GM21737 (cell line): Measurements from ENCODE around the gene HS6ST3.
"Not testable (repeated sequence)": the region's sequence is repeated elsewhere in the genome, so short reads cannot be mapped to it uniquely, and the experiment has no call there.

Experiments used
- ATAC-seq: cut with Tn5 transposase; IDR thresholded peaks from one replicate; pipeline ENCODE4 v1.9.1; 2021; ENCODE audit warnings: mild to moderate bottlenecking, moderate library complexity; ENCODE audit not compliant: unreplicated experiment

The HS6ST3 gene

GRCh38 chr13:96772426-96772825 lies 682.5 kb downstream of the HS6ST3 start:
- ATAC-seq: no peak

DNA sequence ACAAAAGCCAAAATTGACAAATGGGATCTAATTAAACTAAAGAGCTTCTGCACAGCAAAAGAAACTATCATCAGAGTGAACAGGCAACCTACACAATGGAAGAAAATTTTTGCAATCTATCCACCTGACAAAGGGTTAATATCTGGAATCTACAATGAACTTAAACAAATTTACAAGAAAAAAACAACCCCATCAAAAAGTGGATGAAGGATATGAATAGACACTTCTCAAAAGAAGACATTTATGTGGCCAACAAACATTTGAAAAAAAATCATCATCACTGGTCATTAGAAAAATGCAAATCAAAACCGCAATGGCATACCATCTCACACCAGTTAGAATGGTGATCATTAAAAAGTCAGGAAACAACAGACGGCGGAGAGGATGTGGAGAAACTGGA lies 688.4 kb downstream of the HS6ST3 start:
- not testable (repeated sequence) for ATAC-seq

- no peak for ATAC-seq
Measured at GRCh38 chr13:96779691-96780090, 689.8 kb downstream of the HS6ST3 start.

DNA sequence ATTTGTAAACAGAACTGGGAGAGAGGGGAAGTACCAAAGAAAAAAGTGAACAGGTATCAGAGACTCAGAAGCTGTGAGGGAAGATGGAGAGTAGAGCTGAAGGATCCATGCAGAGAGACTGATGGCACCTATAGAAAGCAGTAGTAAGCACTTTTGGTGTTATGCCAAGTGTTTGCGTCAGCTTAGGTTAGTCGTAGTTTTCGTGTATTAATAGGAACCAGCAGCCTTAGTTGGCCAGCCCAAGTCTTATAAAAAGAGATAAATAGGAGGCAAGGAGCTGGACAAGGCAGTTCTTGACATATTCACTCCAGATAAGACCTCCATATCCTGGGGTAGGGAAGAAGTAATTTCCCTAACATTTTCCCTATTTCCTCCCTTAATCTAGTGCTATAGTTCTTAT lies 690.2 kb downstream of the HS6ST3 start:
- ATAC-seq: no peak

DNA sequence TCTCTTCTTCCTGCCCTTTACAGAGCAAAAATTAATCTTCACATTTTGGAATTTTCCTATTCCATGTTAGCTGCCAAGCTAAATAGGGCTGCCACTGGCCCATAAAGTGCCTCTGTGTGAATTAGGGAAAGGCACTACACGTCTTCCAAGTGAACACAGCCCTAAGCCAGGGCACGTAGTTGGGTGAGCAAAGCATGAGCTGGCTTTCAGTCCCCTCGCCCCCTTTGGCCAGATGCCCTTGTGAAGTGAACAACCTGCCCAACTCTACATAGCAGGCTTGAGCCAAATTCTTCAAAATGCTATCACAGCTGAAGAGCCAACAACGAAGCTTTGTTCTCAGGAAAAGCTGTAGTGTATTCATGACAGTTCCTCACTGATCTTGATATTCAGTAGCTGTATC lies 691.2 kb downstream of the HS6ST3 start:
- no peak for ATAC-seq

DNA sequence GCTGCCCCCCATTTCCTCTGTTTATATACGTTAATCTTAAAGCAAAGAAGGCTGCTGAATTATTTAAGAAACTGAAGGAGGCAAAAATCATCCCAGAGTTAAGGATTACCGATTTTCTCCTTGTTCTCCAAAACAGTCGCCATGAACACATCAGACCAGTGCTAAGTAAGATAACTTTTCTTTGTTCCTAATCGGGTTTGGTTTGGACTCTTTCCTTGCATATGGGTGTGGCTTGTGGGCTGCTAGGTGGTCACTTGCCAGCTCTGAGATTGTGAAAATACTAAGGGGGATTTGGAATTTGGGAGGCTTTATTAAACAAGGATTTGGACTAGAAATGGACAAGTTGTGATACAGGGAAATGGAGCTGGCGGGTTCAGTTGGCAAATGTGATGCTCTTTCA lies 692.3 kb downstream of the HS6ST3 start:
- no peak for ATAC-seq

- ATAC-seq: no peak
Measured at GRCh38 chr13:96783057-96783456, 693.1 kb downstream of the HS6ST3 start.

DNA sequence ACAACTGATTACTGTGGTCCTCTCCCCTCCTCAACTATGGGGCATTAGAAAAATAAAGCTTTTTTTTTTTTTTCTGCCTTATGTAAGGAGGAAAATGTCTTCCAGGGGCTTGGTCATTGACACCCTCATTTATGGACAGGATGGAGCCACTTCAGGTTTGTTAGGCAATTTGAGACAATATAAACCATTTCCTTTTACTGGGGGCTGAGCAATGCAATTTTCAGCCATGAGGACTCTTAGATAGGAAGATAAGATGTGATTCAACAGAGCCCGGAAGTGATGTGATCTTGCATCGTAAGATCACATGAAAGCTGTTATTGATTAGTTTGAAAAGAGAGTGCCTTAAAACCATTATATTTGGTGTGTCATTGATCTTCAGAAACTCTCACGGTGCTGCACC lies 693.6 kb downstream of the HS6ST3 start:
- no peak for ATAC-seq

- ATAC-seq: no peak
Measured at GRCh38 chr13:96785986-96786385, 696.1 kb downstream of the HS6ST3 start.

GRCh38 chr13:96792188-96792587 lies 702.3 kb downstream of the HS6ST3 start:
- no peak for ATAC-seq

GRCh38 chr13:96792736-96793403 lies 703.0 kb downstream of the HS6ST3 start:
- ATAC-seq: no peak

DNA sequence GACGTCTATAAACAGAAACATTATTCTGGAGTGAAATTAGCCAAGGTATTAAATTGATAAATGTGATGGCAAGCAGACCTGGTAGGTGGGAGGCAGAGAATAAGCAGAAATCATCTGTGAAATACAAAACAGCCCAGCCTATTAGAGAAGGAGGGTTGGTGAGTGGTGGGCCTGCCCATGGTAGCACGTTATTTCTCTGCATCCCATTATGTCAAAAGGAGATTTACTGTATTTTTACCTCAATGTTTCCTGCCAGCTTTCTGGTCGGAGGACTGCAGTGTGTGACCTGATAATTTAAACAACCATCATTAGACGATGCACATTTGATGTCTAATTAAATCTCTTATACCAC lies 703.5 kb downstream of the HS6ST3 start:
- no peak for ATAC-seq

DNA sequence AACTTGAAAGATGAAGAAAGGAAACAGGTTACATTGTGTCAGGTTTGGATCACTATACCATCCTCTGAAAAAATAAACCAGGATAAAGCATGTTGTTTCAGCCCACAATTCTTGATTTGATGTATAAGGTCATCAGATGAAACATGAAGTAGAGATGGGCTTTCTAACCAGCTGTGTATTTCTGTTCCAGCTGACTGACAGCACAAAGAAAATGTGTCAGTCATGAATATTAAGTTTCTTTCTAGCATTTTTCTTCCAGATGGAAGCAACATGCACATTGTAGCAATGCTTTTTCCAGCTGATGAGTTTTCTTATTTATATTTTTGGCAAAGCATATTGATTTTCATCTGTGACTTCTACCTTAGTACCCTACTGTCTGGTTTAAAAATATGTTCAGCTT lies 704.8 kb downstream of the HS6ST3 start:
- ATAC-seq: no peak

- ATAC-seq: no peak
Measured at GRCh38 chr13:96795670-96796069, 705.8 kb downstream of the HS6ST3 start.

DNA sequence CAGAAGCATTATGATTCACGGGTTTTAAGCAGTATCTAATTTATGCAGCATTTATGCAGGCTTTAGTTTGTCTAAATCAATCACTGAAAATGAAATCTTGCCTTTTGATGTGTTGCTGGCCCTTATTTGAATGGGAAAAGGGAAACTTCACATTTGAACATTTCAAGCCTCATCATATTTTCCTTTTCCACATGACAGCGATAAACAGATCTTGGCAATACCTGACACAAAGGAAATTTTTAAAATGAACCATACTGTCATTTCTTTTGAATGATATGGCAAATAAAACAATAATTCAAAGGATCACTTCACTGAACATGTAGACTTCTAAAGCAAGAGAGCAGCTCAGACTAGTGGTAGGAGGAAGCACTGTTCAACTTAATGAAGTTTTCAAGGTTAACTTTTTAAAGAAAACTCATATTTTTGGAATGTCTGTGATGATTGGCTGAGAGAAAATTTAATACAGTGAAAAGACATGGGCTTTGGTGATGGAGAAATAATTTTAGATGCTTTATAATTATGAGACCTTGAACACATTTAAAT lies 706.3 kb downstream of the HS6ST3 start:
- no peak for ATAC-seq

- ATAC-seq: no peak
Measured at GRCh38 chr13:96797136-96797535, 707.2 kb downstream of the HS6ST3 start.

- ATAC-seq: no peak
Measured at GRCh38 chr13:96803456-96804100, 713.7 kb downstream of the HS6ST3 start.

GRCh38 chr13:96804174-96804573 lies 714.3 kb downstream of the HS6ST3 start:
- ATAC-seq: no peak

DNA sequence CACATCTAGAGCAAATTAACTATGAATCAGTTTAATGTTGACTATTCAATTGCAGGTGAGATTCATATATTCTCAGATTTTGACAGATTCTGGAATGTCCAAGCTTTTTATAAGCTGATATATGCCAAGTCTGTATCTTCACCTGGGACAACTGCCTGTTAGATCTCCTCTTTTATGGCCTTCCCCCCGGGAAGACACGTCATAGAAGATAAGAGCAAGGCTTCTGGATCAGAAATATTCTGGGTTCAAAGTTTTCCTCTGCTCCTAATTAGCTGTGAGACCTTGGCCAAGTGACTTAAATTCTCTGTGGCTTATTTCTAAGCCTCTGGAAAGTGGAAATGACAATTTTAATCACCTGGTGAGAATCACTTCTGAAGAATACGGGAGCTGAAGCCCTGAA lies 716.8 kb downstream of the HS6ST3 start:
- ATAC-seq: no peak

DNA sequence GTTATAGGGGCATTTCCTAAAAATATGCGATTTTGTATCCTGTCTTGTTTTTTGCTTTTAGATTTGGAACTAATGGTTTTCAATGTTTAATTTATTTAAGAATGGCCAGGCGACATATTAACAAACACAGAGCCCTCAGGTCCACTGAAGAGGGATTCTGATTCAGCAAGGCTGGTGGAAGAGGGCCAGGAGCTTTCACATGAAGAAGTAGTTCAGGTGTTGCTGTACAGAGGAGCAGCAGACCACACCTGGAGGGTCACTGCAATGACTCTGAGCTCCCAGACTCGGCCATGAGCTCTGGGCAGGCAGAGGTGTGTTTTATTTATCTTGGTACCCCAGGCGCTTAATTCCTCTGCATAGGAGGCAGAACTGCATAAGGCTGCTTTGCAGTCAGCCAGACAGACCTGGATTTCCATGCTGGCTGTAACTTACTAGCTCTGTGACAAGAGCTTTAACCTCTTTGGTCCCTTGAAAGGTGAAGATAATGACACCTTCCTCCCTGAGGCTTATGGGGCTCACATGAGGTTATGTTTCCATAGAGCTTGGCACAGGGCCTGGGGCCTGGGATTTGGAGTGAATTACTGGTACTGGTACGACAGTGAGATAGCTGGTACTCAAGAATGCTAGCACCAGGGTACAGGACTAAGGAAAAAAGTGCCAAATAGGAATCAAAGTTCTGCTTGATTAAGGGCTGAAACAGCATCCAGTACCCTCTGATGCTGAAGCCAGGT lies 719.6 kb downstream of the HS6ST3 start:
- ATAC-seq: no peak

- ATAC-seq: no peak
Measured at GRCh38 chr13:96810104-96810503, 720.2 kb downstream of the HS6ST3 start.

DNA sequence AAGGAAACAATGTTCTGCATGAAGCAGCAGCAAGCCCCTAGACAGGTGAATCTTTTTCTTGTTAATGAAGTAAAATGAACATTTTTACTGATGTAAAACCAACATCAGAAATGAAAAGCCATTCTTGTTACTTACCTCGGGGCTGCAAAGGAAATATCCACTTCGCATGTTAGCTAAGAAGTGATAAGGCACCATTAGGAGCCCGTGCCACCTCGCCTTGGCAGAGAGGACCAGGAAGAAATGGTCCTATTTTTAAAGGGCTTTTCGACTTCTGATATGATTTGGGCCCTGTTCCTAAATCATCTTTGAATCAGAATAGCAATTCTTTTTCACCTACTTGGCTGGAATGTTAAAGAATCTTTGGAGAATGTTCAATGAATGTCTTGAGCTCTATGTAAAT lies 721.1 kb downstream of the HS6ST3 start:
- no peak for ATAC-seq
